Fibroblast of skin of abdomen (primary cell): ENCODE results near the gene PDE1C.

ENCODE experiments used
- DNase-seq: peaks from one replicate; pipeline ENCODE4 v3.0.0-alpha.2; 2013

Gene PDE1C

GRCh38 chr7:31763548-31763947 is 306.7 kb downstream of the PDE1C start:
- no peak for DNase-seq

- DNase-seq, result peak; percentile 23
Measured at GRCh38 chr7:31761646-31762045, 308.6 kb downstream of the PDE1C start.

GRCh38 chr7:31758755-31759154 is 311.5 kb downstream of the PDE1C start:
- no peak for DNase-seq

- DNase-seq, result no peak
Measured at GRCh38 chr7:31751726-31752125, 318.5 kb downstream of the PDE1C start.

GRCh38 chr7:31748084-31748483 is 322.1 kb downstream of the PDE1C start:
- no peak for DNase-seq

GRCh38 chr7:31747553-31747952 is 322.7 kb downstream of the PDE1C start:
- no peak for DNase-seq

- peak; percentile 64 for DNase-seq
Measured at GRCh38 chr7:31744294-31744874, 325.8 kb downstream of the PDE1C start.

GRCh38 chr7:31741852-31742251 is 328.4 kb downstream of the PDE1C start:
- DNase-seq, result no peak

GRCh38 chr7:31735991-31736982 is 333.9 kb downstream of the PDE1C start:
- DNase-seq, result peak; percentile 55

- peak; percentile 8 for DNase-seq
Measured at GRCh38 chr7:31734456-31734855, 335.8 kb downstream of the PDE1C start.

- DNase-seq, result no peak
Measured at GRCh38 chr7:31729195-31729804, 340.9 kb downstream of the PDE1C start.

- DNase-seq, result no peak
Measured at GRCh38 chr7:31724696-31725095, 345.5 kb downstream of the PDE1C start.

GRCh38 chr7:31720366-31720765 is 349.8 kb downstream of the PDE1C start:
- no peak for DNase-seq

- no peak for DNase-seq
Measured at GRCh38 chr7:31716355-31716754, 353.9 kb downstream of the PDE1C start.

- DNase-seq, result no peak
Measured at GRCh38 chr7:31710171-31710570, 360.0 kb downstream of the PDE1C start.

- no peak for DNase-seq
Measured at GRCh38 chr7:31707089-31707488, 363.1 kb downstream of the PDE1C start.

GRCh38 chr7:31705377-31705776 is 364.8 kb downstream of the PDE1C start:
- DNase-seq, result no peak

GRCh38 chr7:31702354-31702753 is 367.9 kb downstream of the PDE1C start:
- DNase-seq, result no peak
